ENCODE data around the gene HIVEP2.
A peak's percentile ranks its signal among the peaks of the same experiment; 100 is the strongest.

The HIVEP2 gene

DNA sequence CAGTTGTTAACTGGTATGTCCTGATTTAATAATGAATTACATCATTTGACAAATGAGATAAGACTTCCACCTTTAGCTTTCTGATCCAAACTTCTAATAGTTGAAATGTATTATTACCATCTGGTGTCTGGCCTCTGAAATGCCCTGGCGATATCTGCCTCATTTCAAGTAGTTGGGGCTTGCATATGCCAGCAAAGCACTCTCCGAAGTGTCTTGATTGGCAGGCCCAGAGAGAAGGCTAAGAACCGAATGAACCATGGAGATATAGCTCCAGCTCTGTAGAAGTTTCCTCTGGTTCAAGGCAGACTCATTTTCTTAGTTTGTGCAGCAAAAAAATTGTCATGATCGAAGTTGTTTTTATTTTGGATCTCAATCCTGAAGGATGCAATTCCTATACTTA is 13.4 kb upstream of the HIVEP2 start:
- intact Hi-C loops (cut with DNase I; ENCODE audit: low total_unique reads): no loop called here
- no peaks in the 10 kb centered on the region for H3K9me3 ChIP-seq
- H3K4me1 ChIP-seq: no peaks in the 10 kb centered on the region
- no peak overlapping the region for H3K4me3 ChIP-seq
- H3K27ac ChIP-seq: no peak overlapping the region
- no peaks in the 10 kb centered on the region for H3K36me3 ChIP-seq
- no peaks in the 10 kb centered on the region for H3K27me3 ChIP-seq
- no peak for DNase-seq
- no peak for TF ChIP-seq CTCF (IDR thresholded peaks at IDR 0.05)

DNA sequence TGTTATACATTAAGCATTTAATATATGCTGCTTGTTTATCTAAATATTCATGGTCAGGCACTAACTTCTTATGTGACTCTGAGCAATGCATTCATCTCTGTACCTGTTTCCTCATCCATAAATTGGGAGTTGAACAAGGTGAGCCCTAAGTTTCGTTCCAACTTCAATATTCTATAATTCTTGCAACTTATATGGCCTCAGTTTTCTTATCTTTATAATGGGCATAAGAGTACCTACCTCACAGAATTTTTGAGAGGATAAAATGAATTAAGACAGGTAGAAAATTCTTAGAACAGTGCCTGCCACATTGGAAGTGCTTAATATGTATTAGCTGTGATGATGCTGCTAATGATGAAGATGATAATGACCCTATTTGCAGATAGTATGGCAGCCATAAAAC is 11.8 kb upstream of the HIVEP2 start:
- no peaks in the 10 kb centered on the region for H3K27me3 ChIP-seq

GRCh38 chr6:142954844-142955243 is 9.9 kb upstream of the HIVEP2 start:
- Histone ChIP-seq H3K4me1 (no peaks in the 10 kb centered on the region), H3K4me3 (no peak overlapping the region), H3K36me3 (no peaks in the 10 kb centered on the region), H3K27ac (no peak overlapping the region), H3K27me3 (no peaks in the 10 kb centered on the region), H3K9me3 (no peaks in the 10 kb centered on the region)
- no peak for TF ChIP-seq CTCF (IDR thresholded peaks at IDR 0.05)
- intact Hi-C loops (cut with DNase I; ENCODE audit: low total_unique reads): no loop called here
- peak in 1 of 2 donors; percentile 29 for DNase-seq

More for the DNA sequence above, 11.8 kb upstream of the HIVEP2 start:
- intact Hi-C loops (cut with DNase I; ENCODE audit: low total_unique reads): no loop called here
- DNase-seq: no peak
- H3K4me3 ChIP-seq: no peak overlapping the region
- H3K36me3 ChIP-seq: no peaks in the 10 kb centered on the region
- no peaks in the 10 kb centered on the region for H3K4me1 ChIP-seq
- TF ChIP-seq CTCF (IDR thresholded peaks at IDR 0.05): no peak
- H3K27ac ChIP-seq: no peak overlapping the region
- H3K9me3 ChIP-seq: no peaks in the 10 kb centered on the region

- no peak for TF ChIP-seq CTCF (IDR thresholded peaks at IDR 0.05)
- Histone ChIP-seq H3K9me3 (no peaks in the 10 kb centered on the region), H3K27ac (no peak overlapping the region), H3K4me3 (no peak overlapping the region), H3K36me3 (no peaks in the 10 kb centered on the region), H3K27me3 (no peaks in the 10 kb centered on the region), H3K4me1 (no peaks in the 10 kb centered on the region)
- intact Hi-C loops (cut with DNase I; ENCODE audit: low total_unique reads): no loop called here
- no peak for DNase-seq
These were observed 8.6 kb upstream of the HIVEP2 start for GRCh38 chr6:142953373-142954273.

GRCh38 chr6:142952614-142953013 is 7.6 kb upstream of the HIVEP2 start:
- no peak overlapping the region for H3K27ac ChIP-seq
- H3K27me3 ChIP-seq: no peaks in the 10 kb centered on the region
- no peak overlapping the region for H3K4me3 ChIP-seq
- H3K9me3 ChIP-seq: no peaks in the 10 kb centered on the region
- no peak for TF ChIP-seq CTCF (IDR thresholded peaks at IDR 0.05)
- no peaks in the 10 kb centered on the region for H3K36me3 ChIP-seq
- intact Hi-C loops (cut with DNase I; ENCODE audit: low total_unique reads): no loop called here
- DNase-seq: no peak
- H3K4me1 ChIP-seq: no peaks in the 10 kb centered on the region

All from tibial artery (tissue), 4 donors.